GM12872 (cell line): ENCODE measurements around the gene KIF5C.

Source experiments
- TF ChIP-seq, protein P1 (sequence below): IDR thresholded peaks from 3 replicates; pipeline ENCODE4 v1.5.1; 2011; ENCODE audit warnings: low read depth, mild to moderate bottlenecking, low read length, moderate library complexity; ENCODE audit not compliant: insufficient read depth

KIF5C gene

GRCh38 chr2:148924514-148925178 is 49.6 kb downstream of the KIF5C start:
- TF ChIP-seq, protein P1, sequence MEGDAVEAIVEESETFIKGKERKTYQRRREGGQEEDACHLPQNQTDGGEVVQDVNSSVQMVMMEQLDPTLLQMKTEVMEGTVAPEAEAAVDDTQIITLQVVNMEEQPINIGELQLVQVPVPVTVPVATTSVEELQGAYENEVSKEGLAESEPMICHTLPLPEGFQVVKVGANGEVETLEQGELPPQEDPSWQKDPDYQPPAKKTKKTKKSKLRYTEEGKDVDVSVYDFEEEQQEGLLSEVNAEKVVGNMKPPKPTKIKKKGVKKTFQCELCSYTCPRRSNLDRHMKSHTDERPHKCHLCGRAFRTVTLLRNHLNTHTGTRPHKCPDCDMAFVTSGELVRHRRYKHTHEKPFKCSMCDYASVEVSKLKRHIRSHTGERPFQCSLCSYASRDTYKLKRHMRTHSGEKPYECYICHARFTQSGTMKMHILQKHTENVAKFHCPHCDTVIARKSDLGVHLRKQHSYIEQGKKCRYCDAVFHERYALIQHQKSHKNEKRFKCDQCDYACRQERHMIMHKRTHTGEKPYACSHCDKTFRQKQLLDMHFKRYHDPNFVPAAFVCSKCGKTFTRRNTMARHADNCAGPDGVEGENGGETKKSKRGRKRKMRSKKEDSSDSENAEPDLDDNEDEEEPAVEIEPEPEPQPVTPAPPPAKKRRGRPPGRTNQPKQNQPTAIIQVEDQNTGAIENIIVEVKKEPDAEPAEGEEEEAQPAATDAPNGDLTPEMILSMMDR, result no peak

- TF ChIP-seq, protein P1, result peak; percentile 77
Measured at GRCh38 chr2:148926291-148926961, 51.4 kb downstream of the KIF5C start.

DNA sequence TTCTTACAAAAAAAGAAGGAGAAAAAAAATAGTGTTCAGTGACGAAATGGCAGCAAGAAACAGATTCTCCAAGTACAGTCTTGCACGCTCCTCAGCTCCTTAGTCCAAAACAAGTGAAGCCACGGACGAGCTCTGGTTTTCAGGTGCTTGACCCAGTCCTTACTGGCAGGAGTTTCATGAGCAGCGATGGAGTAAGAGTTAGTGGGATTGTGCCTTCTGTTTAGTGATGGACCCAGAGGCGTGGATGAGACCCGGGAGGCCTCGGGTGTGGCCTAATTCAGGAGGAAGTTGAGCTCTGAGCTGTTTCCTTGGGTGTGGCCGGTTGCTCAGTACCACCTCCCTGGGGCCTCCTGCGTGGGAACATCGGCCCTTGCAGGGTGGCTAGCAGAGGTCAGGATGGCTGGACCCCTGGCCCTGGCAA is 52.0 kb downstream of the KIF5C start:
- TF ChIP-seq, protein P1, result no peak

DNA sequence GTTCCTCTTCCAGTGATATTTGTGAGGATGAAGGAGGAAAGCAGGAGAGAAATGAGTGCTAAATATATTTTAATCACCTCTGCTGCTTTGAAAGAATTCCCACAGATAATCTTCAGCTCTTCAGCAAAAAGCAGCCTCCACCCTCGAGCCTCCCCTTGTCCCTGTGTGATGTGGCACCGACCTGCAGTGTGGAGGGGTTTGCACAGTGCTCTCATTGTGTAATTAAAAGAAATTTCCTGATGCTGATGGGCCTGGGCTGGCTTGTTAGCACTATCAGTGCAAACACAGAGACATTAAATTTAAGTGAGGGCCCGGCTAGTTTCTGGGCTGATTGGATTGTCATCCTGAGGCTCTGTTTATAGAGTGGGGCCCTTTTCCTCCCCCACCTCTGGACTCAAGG is 53.4 kb downstream of the KIF5C start:
- TF ChIP-seq, protein P1, result no peak

GRCh38 chr2:148930046-148930775 is 55.2 kb downstream of the KIF5C start:
- TF ChIP-seq, protein P1, result no peak

GRCh38 chr2:148932536-148932935 is 57.5 kb downstream of the KIF5C start:
- TF ChIP-seq, protein P1, result no peak

GRCh38 chr2:148933456-148933855 is 58.4 kb downstream of the KIF5C start:
- TF ChIP-seq, protein P1, result no peak
